ENCODE data around the gene ARPP21.

GRCh38 chr3:35745802-35746484, 106.6 kb downstream of the ARPP21 start:
- no peak for TF ChIP-seq SNAI2 (CRISPR knock-in tag; IDR thresholded peaks at IDR 0.05)
- no peak for TF ChIP-seq ESRRG (CRISPR knock-in tag; IDR thresholded peaks at IDR 0.05)
- TF ChIP-seq POU6F1 (CRISPR knock-in tag; IDR thresholded peaks at IDR 0.05; ENCODE audit: borderline replicate concordance, low read depth) = no peak
